Naive B cell (primary cell): ENCODE results near the gene DDX46. TPM values are rescaled to one million over a fixed set of nuclear protein-coding genes. Genes with fewer than 3 reads are reported as not detected.

ENCODE experiments used
- ATAC-seq, 2 donors: fragments of 150-1000 bp; cut with Tn5 transposase; 2 replicates each; pipeline ENCODE4 v1.10.0; 2021; ENCODE audit warnings: low read depth in 2 of 2, mild to moderate bottlenecking in 2 of 2, moderate library complexity in 2 of 2
- DNase-seq: peaks from one replicate; pipeline ENCODE4 v3.0.0; 2022
- H3K27ac Mint-ChIP-seq, 6 donors: one replicate each; pipeline ENCODE4 v1.8.0; 2020 to 2022; ENCODE audit warnings: mild to moderate bottlenecking in 6 of 6, mixed read lengths in 6 of 6, moderate library complexity in 5 of 6, inconsistent platforms in 2 of 6
- H3K27me3 Mint-ChIP-seq, 3 donors: one replicate each; pipeline ENCODE4 v1.8.0; 2021 to 2022; ENCODE audit warnings: mixed read lengths in 3 of 3, mild to moderate bottlenecking in 1 of 3
- H3K36me3 Mint-ChIP-seq, 2 donors: one replicate each; pipeline ENCODE4 v1.8.0; 2020 to 2022; ENCODE audit warnings: mixed read lengths in 2 of 2, inconsistent platforms in 1 of 2, mild to moderate bottlenecking in 1 of 2
- H3K4me1 Mint-ChIP-seq, 3 donors: one replicate each; pipeline ENCODE4 v1.8.0; 2020 to 2022; ENCODE audit warnings: mixed read lengths in 3 of 3, inconsistent platforms in 1 of 3, mild to moderate bottlenecking in 1 of 3, moderate library complexity in 1 of 3
- H3K4me3 Mint-ChIP-seq, 8 donors: one replicate each; pipeline ENCODE4 v1.8.0; 2020 to 2022; ENCODE audit warnings: mild to moderate bottlenecking in 8 of 8, mixed read lengths in 8 of 8, moderate library complexity in 8 of 8, inconsistent platforms in 2 of 8
- H3K9me3 Mint-ChIP-seq, 7 donors: one replicate each; pipeline ENCODE4 v1.8.0; 2020 to 2022; ENCODE audit warnings: mixed read lengths in 7 of 7, mild to moderate bottlenecking in 5 of 7, inconsistent platforms in 2 of 7, moderate library complexity in 1 of 7
- polyA plus RNA-seq, 6 donors: library from polyadenylated mRNA; unstranded; fragments of 300-500 nt; fragmentation: Illumina TruSeq; gene quantifications; one replicate each; pipeline ENCODE4 v1.2.3, GENCODE V29; 2021; ENCODE audit warnings: low read depth in 6 of 6

The DDX46 gene
- polyA plus RNA-seq, 6 donors from 2014 or later, result 17.7 to 24.7 (median 18.9) TPM

- Mint-ChIP-seq H3K27me3 (no peaks in the 10 kb centered on the region), H3K4me1 (no peaks in the 10 kb centered on the region), H3K4me3 (no peak overlapping the region), H3K9me3 (no peaks in the 10 kb centered on the region), H3K36me3 (peaks cover 0 to 35% of the 10 kb centered on the region in 2 donors), H3K27ac (peak overlapping the region in 2 of 6 donors; percentile 48 to 56)
- ATAC-seq (no peak), DNase-seq (no peak)
Measured at GRCh38 chr5:134794082-134794481, 35.5 kb downstream of the DDX46 start.

GRCh38 chr5:134794819-134795218 is 36.2 kb downstream of the DDX46 start:
- H3K27me3 Mint-ChIP-seq, result no peaks in the 10 kb centered on the region
- no peak for DNase-seq
- no peak overlapping the region for H3K27ac Mint-ChIP-seq
- no peaks in the 10 kb centered on the region for H3K9me3 Mint-ChIP-seq
- no peak for ATAC-seq
- H3K36me3 Mint-ChIP-seq, result peaks cover 0 to 36% of the 10 kb centered on the region in 2 donors
- H3K4me1 Mint-ChIP-seq, result no peaks in the 10 kb centered on the region
- H3K4me3 Mint-ChIP-seq, result no peak overlapping the region

GRCh38 chr5:134798468-134798867 is 39.9 kb downstream of the DDX46 start:
- peaks cover 3 to 35% of the 10 kb centered on the region in 2 donors for H3K36me3 Mint-ChIP-seq
- H3K4me1 Mint-ChIP-seq, result no peaks in the 10 kb centered on the region
- H3K27me3 Mint-ChIP-seq, result no peaks in the 10 kb centered on the region
- ATAC-seq, result no peak
- H3K4me3 Mint-ChIP-seq, result no peak overlapping the region
- DNase-seq, result no peak
- no peaks in the 10 kb centered on the region for H3K9me3 Mint-ChIP-seq
- no peak overlapping the region for H3K27ac Mint-ChIP-seq

DNA sequence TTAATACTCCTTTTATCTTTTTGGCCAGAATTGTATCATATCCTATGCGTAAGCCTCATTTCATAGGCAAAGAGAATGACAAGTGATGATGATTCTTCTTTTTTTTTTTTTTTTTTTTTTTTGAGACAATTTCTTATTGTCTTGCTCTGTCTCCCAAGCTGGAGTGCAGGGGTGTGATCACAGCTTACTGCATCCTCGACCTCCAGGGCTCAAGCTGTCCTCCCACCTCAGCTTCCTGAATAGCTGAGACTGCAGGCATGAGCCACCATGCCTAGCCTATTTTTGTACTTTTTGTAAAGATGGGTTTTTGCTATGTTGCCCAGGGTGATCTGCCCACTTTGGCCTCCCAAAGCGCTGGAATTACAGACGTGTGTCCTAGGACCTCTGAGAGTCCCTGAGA is 45.2 kb downstream of the DDX46 start:
- H3K27ac Mint-ChIP-seq, result peak overlapping the region in 1 of 6 donors; percentile 49
- H3K27me3 Mint-ChIP-seq, result no peaks in the 10 kb centered on the region
- H3K4me1 Mint-ChIP-seq, result no peaks in the 10 kb centered on the region
- H3K4me3 Mint-ChIP-seq, result no peak overlapping the region
- H3K36me3 Mint-ChIP-seq, result peaks cover 8 to 16% of the 10 kb centered on the region in 2 donors
- DNase-seq, result no peak
- no peak for ATAC-seq
- H3K9me3 Mint-ChIP-seq, result no peaks in the 10 kb centered on the region

DNA sequence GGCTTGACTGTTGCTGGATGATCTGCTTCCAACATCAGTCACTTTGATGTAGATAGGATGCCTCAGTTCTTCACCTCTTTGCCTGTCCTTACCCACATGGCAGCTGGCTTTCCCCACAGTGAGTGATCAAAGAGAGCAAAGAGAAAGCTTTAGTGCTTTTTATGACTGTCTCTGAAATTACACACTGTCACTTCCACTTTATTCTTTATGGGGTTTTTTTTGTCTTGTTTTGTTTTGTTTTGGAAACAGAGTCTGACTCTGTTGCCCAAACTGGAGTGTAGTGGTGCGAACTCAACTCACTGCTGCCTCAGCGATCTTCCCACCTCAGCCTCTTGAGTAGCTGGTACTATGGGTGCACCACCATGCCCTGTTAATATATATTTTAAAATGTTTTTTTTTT is 54.8 kb downstream of the DDX46 start:
- H3K4me1 Mint-ChIP-seq, result peaks cover 8 to 15% (median 9%) of the 10 kb centered on the region in 3 donors
- H3K9me3 Mint-ChIP-seq, result no peaks in the 10 kb centered on the region
- no peaks in the 10 kb centered on the region for H3K27me3 Mint-ChIP-seq
- peaks cover 13 to 20% of the 10 kb centered on the region in 2 donors for H3K36me3 Mint-ChIP-seq
- ATAC-seq (peak; percentile 75 to 76), DNase-seq (peak; percentile 44)
- H3K27ac Mint-ChIP-seq, result peak overlapping the region; percentile 42 to 97 (median 89)
- H3K4me3 Mint-ChIP-seq, result peak overlapping the region in 5 of 8 donors; percentile 13 to 88 (median 69)

- H3K9me3 Mint-ChIP-seq, result no peaks in the 10 kb centered on the region
- peak; percentile 77 to 78 for ATAC-seq
- H3K4me3 Mint-ChIP-seq, result peak overlapping the region in 7 of 8 donors; percentile 13 to 88 (median 69)
Measured at GRCh38 chr5:134813827-134814226, 55.2 kb downstream of the DDX46 start.

DNA sequence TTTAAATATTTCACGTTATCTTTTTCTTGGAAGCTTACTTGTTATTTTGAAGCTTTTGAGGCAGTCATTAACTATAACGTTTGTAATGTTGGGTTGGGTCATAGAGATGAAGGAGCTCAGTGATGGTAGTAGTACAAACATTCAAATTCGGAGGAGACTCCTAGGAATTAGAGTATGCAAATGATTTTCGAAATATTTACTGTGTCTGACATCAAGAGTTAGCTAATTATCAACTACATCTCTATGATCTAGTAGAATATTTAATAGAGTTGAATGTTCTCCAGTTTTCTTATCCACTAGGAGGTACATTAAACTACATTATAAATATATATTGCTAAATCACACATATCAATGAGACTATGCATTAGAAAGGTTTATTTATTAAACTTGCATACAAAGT is 58.4 kb downstream of the DDX46 start:
- Mint-ChIP-seq H3K9me3 (no peaks in the 10 kb centered on the region), H3K36me3 (peaks cover 20 to 24% of the 10 kb centered on the region in 2 donors), H3K4me3 (no peak overlapping the region), H3K4me1 (peaks cover 8 to 15% (median 9%) of the 10 kb centered on the region in 3 donors), H3K27ac (no peak overlapping the region), H3K27me3 (no peaks in the 10 kb centered on the region)
- ATAC-seq (no peak), DNase-seq (no peak)

More at GRCh38 chr5:134813827-134814226, 55.2 kb downstream of the DDX46 start:
- Mint-ChIP-seq H3K27ac (peak overlapping the region; percentile 83 to 97 (median 92)), H3K36me3 (peaks cover 17 to 23% of the 10 kb centered on the region in 2 donors), H3K4me1 (peaks cover 8 to 15% (median 9%) of the 10 kb centered on the region in 3 donors), H3K27me3 (no peaks in the 10 kb centered on the region)
- DNase-seq, result no peak

DNA sequence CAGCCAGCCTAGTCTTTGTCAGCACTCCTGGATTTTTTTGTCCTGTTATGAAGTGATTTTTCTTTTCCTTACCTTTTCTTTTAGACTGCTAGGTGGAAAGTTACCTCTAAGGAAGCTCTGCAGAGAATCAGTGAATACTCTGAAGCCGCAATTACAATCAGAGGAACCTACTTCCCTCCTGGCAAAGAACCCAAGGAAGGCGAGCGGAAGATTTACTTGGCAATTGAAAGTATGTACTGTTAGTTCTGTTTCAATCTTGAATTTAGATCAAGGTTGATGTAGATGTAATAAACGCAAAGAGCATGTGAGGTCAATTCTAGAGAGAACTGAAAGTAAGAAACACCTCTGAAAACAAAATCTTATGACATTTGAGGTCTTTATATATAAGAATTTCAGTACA is 60.2 kb downstream of the DDX46 start:
- Mint-ChIP-seq H3K9me3 (no peaks in the 10 kb centered on the region), H3K4me1 (peaks cover under 1 to 5% (median 1%) of the 10 kb centered on the region in 3 donors), H3K36me3 (peaks cover 16 to 20% of the 10 kb centered on the region in 2 donors), H3K27me3 (no peaks in the 10 kb centered on the region), H3K4me3 (no peak overlapping the region), H3K27ac (peak overlapping the region in 1 of 6 donors; percentile 88)
- no peak for ATAC-seq
- no peak for DNase-seq

DNA sequence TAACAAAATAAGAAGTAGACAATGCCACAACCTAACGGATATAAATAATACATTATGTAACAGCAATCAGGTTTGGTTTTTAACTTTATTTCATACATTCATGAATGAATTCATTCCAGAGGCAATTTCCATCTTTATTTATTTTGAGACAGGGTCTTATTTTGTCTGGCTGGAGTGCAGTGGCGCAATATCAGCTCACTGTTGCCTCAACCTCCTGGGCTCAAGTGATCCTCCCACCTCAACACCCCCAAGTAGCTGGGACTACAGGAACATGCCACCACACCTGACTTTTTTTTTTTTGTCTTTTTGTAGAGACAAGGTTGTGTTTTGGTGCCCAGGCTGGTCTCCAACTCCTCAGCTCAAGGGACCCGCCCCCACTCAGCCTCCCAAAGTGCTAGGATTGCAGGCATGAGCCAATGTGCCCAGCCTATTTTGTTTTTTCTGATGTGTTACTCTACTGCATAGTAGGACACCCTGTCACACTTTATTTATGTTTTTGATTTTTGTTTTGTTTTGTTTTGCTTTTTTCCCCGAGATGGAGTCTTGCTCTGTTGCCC is 60.9 kb downstream of the DDX46 start:
- Mint-ChIP-seq H3K27ac (peak overlapping the region in 2 of 6 donors; percentile 62 to 85), H3K36me3 (peaks cover 16 to 20% of the 10 kb centered on the region in 2 donors), H3K27me3 (no peaks in the 10 kb centered on the region), H3K4me3 (no peak overlapping the region), H3K4me1 (peaks cover 0 to 4% (median 0%) of the 10 kb centered on the region in 3 donors), H3K9me3 (no peaks in the 10 kb centered on the region)
- DNase-seq (no peak), ATAC-seq (no peak)

- no peak for ATAC-seq
- Mint-ChIP-seq H3K4me1 (peaks cover 0 to 6% (median 0%) of the 10 kb centered on the region in 3 donors), H3K4me3 (no peak overlapping the region), H3K27ac (no peak overlapping the region), H3K9me3 (no peaks in the 10 kb centered on the region), H3K27me3 (no peaks in the 10 kb centered on the region), H3K36me3 (peaks cover 10 to 25% of the 10 kb centered on the region in 2 donors)
- DNase-seq, result no peak
Measured at GRCh38 chr5:134821841-134822240, 63.3 kb downstream of the DDX46 start.

DNA sequence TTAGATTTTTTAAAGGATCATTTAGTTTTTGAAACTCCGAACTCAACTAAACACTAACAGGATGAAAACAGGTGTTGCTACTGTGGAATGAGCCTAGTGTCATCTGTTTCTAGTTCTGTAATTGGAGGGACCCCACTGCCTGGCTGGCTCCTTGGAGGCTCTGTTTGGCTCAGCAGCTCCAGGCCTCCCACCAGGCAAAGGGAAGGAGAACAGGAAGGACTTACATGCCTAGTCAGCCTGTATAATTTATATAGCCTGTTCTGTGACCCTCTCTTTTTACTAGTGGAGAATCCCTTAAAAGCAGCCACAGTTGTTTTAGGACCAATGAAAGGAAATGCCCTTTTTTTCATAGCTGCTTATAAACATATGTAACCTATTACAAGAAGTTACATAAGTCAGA is 66.1 kb downstream of the DDX46 start:
- DNase-seq (no peak), ATAC-seq (no peak)
- Mint-ChIP-seq H3K4me1 (peaks cover 0 to 6% (median 0%) of the 10 kb centered on the region in 3 donors), H3K9me3 (no peaks in the 10 kb centered on the region), H3K36me3 (peaks cover 0 to 9% of the 10 kb centered on the region in 2 donors), H3K4me3 (no peak overlapping the region), H3K27me3 (no peaks in the 10 kb centered on the region), H3K27ac (no peak overlapping the region)

DNA sequence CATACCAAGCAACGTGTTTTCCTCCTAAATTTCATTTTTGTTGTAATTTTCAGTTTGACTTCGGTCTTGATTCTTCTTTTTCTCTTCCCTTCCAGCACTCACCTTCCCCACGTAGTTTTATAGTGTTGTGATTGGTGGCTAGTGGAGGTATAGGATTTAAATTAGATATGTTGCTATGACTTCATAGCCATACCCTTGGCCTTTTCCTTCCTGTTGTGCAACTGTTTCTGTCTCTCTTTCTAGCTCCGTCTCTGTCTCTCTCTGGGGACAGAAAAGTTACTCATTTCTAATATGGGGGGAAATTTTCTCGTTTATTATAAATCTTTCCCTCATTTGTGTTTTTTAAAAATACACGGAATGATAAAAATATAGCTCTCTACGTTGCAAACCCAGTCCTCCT is 66.6 kb downstream of the DDX46 start:
- peaks cover 0 to 6% (median 0%) of the 10 kb centered on the region in 3 donors for H3K4me1 Mint-ChIP-seq
- peaks cover 0 to 9% of the 10 kb centered on the region in 2 donors for H3K36me3 Mint-ChIP-seq
- DNase-seq (no peak), ATAC-seq (no peak)
- peak overlapping the region in 3 of 6 donors; percentile 61 to 68 (median 61) for H3K27ac Mint-ChIP-seq
- no peaks in the 10 kb centered on the region for H3K9me3 Mint-ChIP-seq
- H3K4me3 Mint-ChIP-seq, result no peak overlapping the region
- H3K27me3 Mint-ChIP-seq, result no peaks in the 10 kb centered on the region

GRCh38 chr5:134833340-134834032 is 74.9 kb downstream of the DDX46 start:
- DNase-seq (no peak), ATAC-seq (no peak)
- Mint-ChIP-seq H3K4me3 (no peak overlapping the region), H3K36me3 (peaks cover 0 to 3% of the 10 kb centered on the region in 2 donors), H3K9me3 (no peaks in the 10 kb centered on the region), H3K27ac (peak overlapping the region in 1 of 6 donors; percentile 15), H3K4me1 (no peaks in the 10 kb centered on the region), H3K27me3 (no peaks in the 10 kb centered on the region)

DNA sequence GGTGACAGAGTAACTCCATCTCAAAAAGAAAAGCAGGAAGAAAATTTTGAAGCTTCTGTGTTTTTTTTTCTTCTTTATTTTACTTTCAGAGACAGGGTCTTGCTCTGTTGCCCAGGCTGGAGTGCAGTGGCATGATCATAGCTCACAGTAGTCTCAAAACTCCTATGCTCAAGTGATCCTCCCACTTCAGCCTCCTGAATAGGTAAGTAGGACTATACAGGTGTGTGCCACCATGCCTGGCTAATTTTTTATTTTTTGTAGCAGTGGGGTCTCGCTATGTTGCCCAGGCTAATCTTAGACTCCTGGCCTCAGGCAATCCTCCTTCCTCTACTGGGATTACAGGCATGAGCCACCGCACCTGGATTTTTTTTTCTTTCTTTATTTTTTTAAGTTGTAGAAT is 77.0 kb downstream of the DDX46 start:
- Mint-ChIP-seq H3K27me3 (no peaks in the 10 kb centered on the region), H3K4me1 (no peaks in the 10 kb centered on the region), H3K27ac (no peak overlapping the region), H3K4me3 (no peak overlapping the region), H3K9me3 (no peaks in the 10 kb centered on the region), H3K36me3 (peaks cover 0 to 2% of the 10 kb centered on the region in 2 donors)
- ATAC-seq (no peak), DNase-seq (no peak)
